Osteocyte (in vitro differentiated cells): Measurements from ENCODE around the gene CHST11. TPM values are rescaled to one million over a fixed set of nuclear protein-coding genes. Genes with fewer than 3 reads are reported as not detected.
A peak's percentile ranks its signal among the peaks of the same experiment; 100 is the strongest.

ENCODE experiments used
- DNase-seq: peaks from one replicate; pipeline ENCODE4 v3.0.0; 2021; ENCODE audit warnings: mixed read lengths; ENCODE audit not compliant: unreplicated experiment; ENCODE audit errors: extremely low spot score
- H3K27ac Mint-ChIP-seq: one replicate; pipeline ENCODE4 v1.8.0; 2021; ENCODE audit warnings: mild to moderate bottlenecking, mixed read lengths; ENCODE audit not compliant: unreplicated experiment
- H3K27me3 Mint-ChIP-seq: one replicate; pipeline ENCODE4 v1.8.0; 2021; ENCODE audit warnings: mixed read lengths; ENCODE audit not compliant: unreplicated experiment
- H3K36me3 Mint-ChIP-seq: one replicate; pipeline ENCODE4 v1.8.0; 2021; ENCODE audit warnings: mixed read lengths; ENCODE audit not compliant: unreplicated experiment
- H3K4me1 Mint-ChIP-seq: one replicate; pipeline ENCODE4 v1.8.0; 2021; ENCODE audit warnings: mixed read lengths; ENCODE audit not compliant: unreplicated experiment
- H3K4me3 Mint-ChIP-seq: one replicate; pipeline ENCODE4 v1.8.0; 2021; ENCODE audit warnings: mild to moderate bottlenecking, moderate library complexity, mixed read lengths; ENCODE audit not compliant: unreplicated experiment
- H3K9me3 Mint-ChIP-seq: one replicate; pipeline ENCODE4 v1.8.0; 2021; ENCODE audit warnings: mixed read lengths; ENCODE audit not compliant: unreplicated experiment
- CTCF ChIP-seq: fragments of 200-600 bp; sonication (generic); IDR thresholded peaks from 2 replicates; pipeline ENCODE4 v1.5.0; 2021; ENCODE audit warnings: antibody characterized with exemption, mild to moderate bottlenecking, moderate library complexity
- total RNA-seq: library from RNA; stranded (reverse); gene quantifications from 2 replicates; pipeline ENCODE4 v1.2.1, GENCODE V29; 2021

The CHST11 gene
- total RNA-seq, 1 donor from 2014 or later = 7.5 TPM

- Mint-ChIP-seq H3K4me1 (peaks cover 43% of the 10 kb centered on the region), H3K27me3 (no peaks in the 10 kb centered on the region), H3K4me3 (no peak overlapping the region), H3K27ac (no peak overlapping the region), H3K9me3 (no peaks in the 10 kb centered on the region), H3K36me3 (no peaks in the 10 kb centered on the region)
- no peak for TF ChIP-seq CTCF
- no peak for DNase-seq
Measured at GRCh38 chr12:104602406-104602805, 145.7 kb downstream of the CHST11 start.

GRCh38 chr12:104602896-104603295 lies 146.1 kb downstream of the CHST11 start:
- H3K27ac Mint-ChIP-seq = no peak overlapping the region
- no peak for TF ChIP-seq CTCF
- H3K9me3 Mint-ChIP-seq = no peaks in the 10 kb centered on the region
- no peak overlapping the region for H3K4me3 Mint-ChIP-seq
- no peaks in the 10 kb centered on the region for H3K27me3 Mint-ChIP-seq
- DNase-seq = no peak
- no peaks in the 10 kb centered on the region for H3K36me3 Mint-ChIP-seq
- H3K4me1 Mint-ChIP-seq = peaks cover 41% of the 10 kb centered on the region

- TF ChIP-seq CTCF = no peak
- DNase-seq = no peak
- peak overlapping the region; percentile 79 for H3K27ac Mint-ChIP-seq
- H3K4me1 Mint-ChIP-seq = peaks cover 39% of the 10 kb centered on the region
- H3K9me3 Mint-ChIP-seq = no peaks in the 10 kb centered on the region
- H3K27me3 Mint-ChIP-seq = no peaks in the 10 kb centered on the region
- H3K4me3 Mint-ChIP-seq = no peak overlapping the region
- no peaks in the 10 kb centered on the region for H3K36me3 Mint-ChIP-seq
Measured at GRCh38 chr12:104603545-104603973, 146.8 kb downstream of the CHST11 start.

- Mint-ChIP-seq H3K27ac (peak overlapping the region; percentile 79), H3K9me3 (no peaks in the 10 kb centered on the region), H3K4me1 (peaks cover 37% of the 10 kb centered on the region), H3K36me3 (no peaks in the 10 kb centered on the region), H3K4me3 (no peak overlapping the region), H3K27me3 (no peaks in the 10 kb centered on the region)
- DNase-seq = no peak
- no peak for TF ChIP-seq CTCF
Measured at GRCh38 chr12:104604070-104604994, 147.6 kb downstream of the CHST11 start.

GRCh38 chr12:104604995-104605675 lies 148.4 kb downstream of the CHST11 start:
- TF ChIP-seq CTCF = no peak
- H3K36me3 Mint-ChIP-seq = no peaks in the 10 kb centered on the region
- no peak for DNase-seq
- peak overlapping the region; percentile 11 for H3K4me3 Mint-ChIP-seq
- H3K9me3 Mint-ChIP-seq = no peaks in the 10 kb centered on the region
- no peaks in the 10 kb centered on the region for H3K27me3 Mint-ChIP-seq
- H3K4me1 Mint-ChIP-seq = peaks cover 29% of the 10 kb centered on the region
- peak overlapping the region; percentile 58 for H3K27ac Mint-ChIP-seq
